Sigmoid colon (tissue), 4 donors: ENCODE results near the gene APOBEC3F.

Experiments used
- POLR2AphosphoS5 ChIP-seq, 4 donors: sonication (generic); formaldehyde crosslinking; IDR thresholded peaks; one replicate each; pipeline ENCODE4 v1.6.1; 2017; ENCODE audit warnings: antibody characterized with exemption in 4 of 4
- TF ChIP-seq, protein P1 (sequence below), 4 experiments: fragments of 450-650 bp in 3 of 4; fragments of 200-600 bp in 1 of 4; IDR thresholded peaks; one replicate each; pipeline ENCODE4 v1.5.1; 2016 to 2019; ENCODE audit warnings: antibody characterized with exemption in 4 of 4, mild to moderate bottlenecking in 3 of 4, moderate library complexity in 2 of 4

DNA sequence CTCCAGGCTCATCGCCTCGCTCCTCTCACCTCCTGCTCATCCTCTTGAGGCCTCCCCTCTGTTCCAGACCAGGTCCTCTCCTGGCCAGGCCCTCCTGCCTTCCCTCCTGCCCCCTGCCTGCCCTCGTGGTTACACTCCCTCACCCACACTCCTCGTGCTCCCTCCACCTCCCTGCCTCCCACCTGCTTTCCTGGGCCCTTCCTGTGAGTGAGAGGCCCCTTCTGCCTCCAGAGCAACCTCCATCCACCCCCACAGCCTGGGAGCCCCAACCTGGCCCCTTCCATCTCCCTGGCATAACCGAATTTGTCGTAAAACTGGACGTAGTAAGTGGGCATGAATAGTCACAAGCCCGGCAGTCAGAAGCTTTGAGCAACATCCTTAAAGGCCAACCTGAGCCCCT lies 40.9 kb downstream of the APOBEC3F start:
- TF ChIP-seq, protein P1, sequence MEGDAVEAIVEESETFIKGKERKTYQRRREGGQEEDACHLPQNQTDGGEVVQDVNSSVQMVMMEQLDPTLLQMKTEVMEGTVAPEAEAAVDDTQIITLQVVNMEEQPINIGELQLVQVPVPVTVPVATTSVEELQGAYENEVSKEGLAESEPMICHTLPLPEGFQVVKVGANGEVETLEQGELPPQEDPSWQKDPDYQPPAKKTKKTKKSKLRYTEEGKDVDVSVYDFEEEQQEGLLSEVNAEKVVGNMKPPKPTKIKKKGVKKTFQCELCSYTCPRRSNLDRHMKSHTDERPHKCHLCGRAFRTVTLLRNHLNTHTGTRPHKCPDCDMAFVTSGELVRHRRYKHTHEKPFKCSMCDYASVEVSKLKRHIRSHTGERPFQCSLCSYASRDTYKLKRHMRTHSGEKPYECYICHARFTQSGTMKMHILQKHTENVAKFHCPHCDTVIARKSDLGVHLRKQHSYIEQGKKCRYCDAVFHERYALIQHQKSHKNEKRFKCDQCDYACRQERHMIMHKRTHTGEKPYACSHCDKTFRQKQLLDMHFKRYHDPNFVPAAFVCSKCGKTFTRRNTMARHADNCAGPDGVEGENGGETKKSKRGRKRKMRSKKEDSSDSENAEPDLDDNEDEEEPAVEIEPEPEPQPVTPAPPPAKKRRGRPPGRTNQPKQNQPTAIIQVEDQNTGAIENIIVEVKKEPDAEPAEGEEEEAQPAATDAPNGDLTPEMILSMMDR (IDR thresholded peaks at IDR 0.05): no peak
- TF ChIP-seq POLR2AphosphoS5 (IDR thresholded peaks at IDR 0.05): no peak
